SJSA1 (cell line): ENCODE measurements around the gene PTDSS2. TPM values are rescaled to one million over a fixed set of nuclear protein-coding genes. Genes with fewer than 3 reads are reported as not detected.

Experiments
- DNase-seq, 2 experiments: peaks; one replicate each; pipeline ENCODE4 v3.0.0-alpha.2; 2015 to 2020; ENCODE audit warnings: low spot score in 2 of 2, low read depth in 1 of 2
- H3K27ac ChIP-seq: fragments of 250-450 bp; sonication (Bioruptor Pico); 2 replicates; pipeline ENCODE4 v1.5.1; 2020; ENCODE audit warnings: mild to moderate bottlenecking, moderate library complexity
- H3K27me3 ChIP-seq: fragments of 250-450 bp; sonication (Bioruptor Pico); replicated peaks from 2 replicates; pipeline ENCODE4 v1.5.1; 2020; ENCODE audit warnings: mild to moderate bottlenecking, moderate library complexity
- H3K36me3 ChIP-seq: fragments of 250-450 bp; sonication (Bioruptor Pico); 2 replicates; pipeline ENCODE4 v1.5.1; 2020; ENCODE audit warnings: mild to moderate bottlenecking
- H3K4me1 ChIP-seq: fragments of 250-450 bp; sonication (Bioruptor Pico); replicated peaks from 2 replicates; pipeline ENCODE4 v1.6.1; 2021; ENCODE audit warnings: mild to moderate bottlenecking
- H3K4me3 ChIP-seq: fragments of 250-450 bp; sonication (Bioruptor Pico); 2 replicates; pipeline ENCODE4 v1.5.1; 2020; ENCODE audit warnings: mild to moderate bottlenecking
- H3K9me3 ChIP-seq: fragments of 250-450 bp; sonication (Bioruptor Pico); replicated peaks from 2 replicates; pipeline ENCODE4 v1.5.1; 2020; ENCODE audit warnings: mild to moderate bottlenecking
- total RNA-seq: library from RNA; depleted of rRNA; stranded (reverse); fragments of >200 nt; shearing (Covaris generic); gene quantifications from 2 replicates; pipeline ENCODE4 v1.2.3, GENCODE V29; 2014; rRNA removed

PTDSS2 gene
- total RNA-seq, 1 experiment from 2014 or later = 18.3 TPM

GRCh38 chr11:536841-537621 lies 87.0 kb downstream of the PTDSS2 start, which contains the start of gene LRRC56:
TSS of gene LRRC56 (plus strand) at chr11:537527. CDS start at chr11:540685, 3,158 bp downstream.
- Histone ChIP-seq H3K27ac (no peak within 1 kb of the TSS), H3K9me3 (no peaks in the 10 kb centered on the region; the same call in 1 of the 2 replicates), H3K27me3 (no peaks in the 10 kb centered on the region), H3K4me1 (peaks cover 16% of the 10 kb centered on the region), H3K4me3 (no peak within 1 kb of the TSS), H3K36me3 (peaks cover 16% of the 10 kb centered on the region)
- no peak for DNase-seq

GRCh38 chr11:537622-538430 lies 87.7 kb downstream of the PTDSS2 start:
- H3K9me3 ChIP-seq = no peaks in the 10 kb centered on the region; the same call in 1 of the 2 replicates
- no peak overlapping the region for H3K4me3 ChIP-seq
- DNase-seq = no peak
- H3K36me3 ChIP-seq = peaks cover 11% of the 10 kb centered on the region
- peaks cover 16% of the 10 kb centered on the region for H3K4me1 ChIP-seq
- no peaks in the 10 kb centered on the region for H3K27me3 ChIP-seq
- no peak overlapping the region for H3K27ac ChIP-seq

GRCh38 chr11:538431-539051 lies 88.5 kb downstream of the PTDSS2 start:
- DNase-seq = no peak
- no peaks in the 10 kb centered on the region for H3K27me3 ChIP-seq
- peaks cover 6% of the 10 kb centered on the region for H3K36me3 ChIP-seq
- H3K27ac ChIP-seq = no peak overlapping the region
- H3K4me3 ChIP-seq = no peak overlapping the region
- no peaks in the 10 kb centered on the region; the same call in 1 of the 2 replicates for H3K9me3 ChIP-seq
- peaks cover 16% of the 10 kb centered on the region for H3K4me1 ChIP-seq

- Histone ChIP-seq H3K4me3 (no peak overlapping the region), H3K27ac (no peak overlapping the region), H3K9me3 (no peaks in the 10 kb centered on the region; the same call in 1 of the 2 replicates), H3K4me1 (peaks cover 11% of the 10 kb centered on the region), H3K36me3 (no peaks in the 10 kb centered on the region), H3K27me3 (no peaks in the 10 kb centered on the region)
- DNase-seq = no peak
Measured at GRCh38 chr11:539971-540481, 89.9 kb downstream of the PTDSS2 start.

Other genes with a start within 250 kb of the PTDSS2 start
- gene BET1L, start 242.9 kb upstream of the PTDSS2 start, total RNA-seq = 9.8 and 10.5 TPM in 2 replicates
- gene RIC8A, start 242.6 kb upstream of the PTDSS2 start, total RNA-seq = 165 and 176 TPM in 2 replicates
- 2.3 and 7.1 TPM in 2 replicates for gene SIRT3, start 213.9 kb upstream of the PTDSS2 start, total RNA-seq
- 217 and 331 TPM in 2 replicates for gene PSMD13, start 213.3 kb upstream of the PTDSS2 start, total RNA-seq
- not detected in 2 replicates for gene NLRP6, start 171.9 kb upstream of the PTDSS2 start, total RNA-seq
- 2.1 and 4.6 TPM in 2 replicates for gene PGGHG, start 161.2 kb upstream of the PTDSS2 start, total RNA-seq
- gene IFITM5, start 150.8 kb upstream of the PTDSS2 start, total RNA-seq = not detected in 2 replicates
- gene IFITM2, start 142.5 kb upstream of the PTDSS2 start, total RNA-seq = 6.0 and 16.3 TPM in 2 replicates
- gene IFITM1, start 136.2 kb upstream of the PTDSS2 start, total RNA-seq = 0.37 TPM in 1 of 2 replicates, not detected in the other
- 43.5 and 63.1 TPM in 2 replicates for gene IFITM3, start 129.4 kb upstream of the PTDSS2 start, total RNA-seq
- not detected in 2 replicates for gene B4GALNT4, start 80.8 kb upstream of the PTDSS2 start, total RNA-seq
- 1.9 and 5.7 TPM in 2 replicates for gene PKP3, start 56.1 kb upstream of the PTDSS2 start, total RNA-seq
- 3.3 and 8.6 TPM in 2 replicates for gene SIGIRR, start 35.3 kb upstream of the PTDSS2 start, total RNA-seq
- not detected in 2 replicates for gene ANO9, start 8.3 kb upstream of the PTDSS2 start, total RNA-seq
- gene RNH1, start 57.0 kb downstream of the PTDSS2 start, total RNA-seq = 121 and 137 TPM in 2 replicates
- 47.3 and 52.3 TPM in 2 replicates for gene HRAS, start 85.3 kb downstream of the PTDSS2 start, total RNA-seq
- gene LRRC56, start 87.2 kb downstream of the PTDSS2 start, total RNA-seq = 0.05 TPM in 1 of 2 replicates, not detected in the other
- gene LMNTD2, start 110.5 kb downstream of the PTDSS2 start, total RNA-seq = 0.18 TPM in 1 of 2 replicates, not detected in the other
- gene RASSF7, start 110.7 kb downstream of the PTDSS2 start, total RNA-seq = 13.8 and 16.4 TPM in 2 replicates
- 15.8 and 21.7 TPM in 2 replicates for gene PHRF1, start 126.2 kb downstream of the PTDSS2 start, total RNA-seq
- gene IRF7, start 165.7 kb downstream of the PTDSS2 start, total RNA-seq = 4.3 and 5.9 TPM in 2 replicates
- gene CDHR5, start 174.7 kb downstream of the PTDSS2 start, total RNA-seq = not detected in 2 replicates
- gene SCT, start 176.9 kb downstream of the PTDSS2 start, total RNA-seq = not detected in 2 replicates
- gene DRD4, start 187.0 kb downstream of the PTDSS2 start, total RNA-seq = not detected in 2 replicates
- gene DEAF1, start 244.9 kb downstream of the PTDSS2 start, total RNA-seq = 4.4 and 8.0 TPM in 2 replicates
- 16.0 and 16.7 TPM in 2 replicates for gene TMEM80, start 245.5 kb downstream of the PTDSS2 start, total RNA-seq